LNCAP (cell line): ENCODE measurements around the gene NR4A2.

ENCODE experiments used
- CTCF ChIP-seq: fragments of 450-650 bp; IDR thresholded peaks from 2 replicates; pipeline ENCODE4 v1.5.1; 2017; ENCODE audit warnings: mild to moderate bottlenecking

NR4A2 gene

GRCh38 chr2:156279446-156280150, 52.9 kb downstream of the NR4A2 start:
- no peak for TF ChIP-seq CTCF
